Upper lobe of left lung (tissue), 4 donors: ENCODE results near the gene VAT1L.

Experiments
- EP300 ChIP-seq, 4 donors: sonication (generic); formaldehyde crosslinking; IDR thresholded peaks; one replicate each; pipeline ENCODE4 v1.5.1; 2017; ENCODE audit warnings: antibody characterized with exemption in 4 of 4, control low read depth in 2 of 4
- POLR2A ChIP-seq, 4 donors: fragments of 450-650 bp; IDR thresholded peaks; one replicate each; pipeline ENCODE4 v1.5.1; 2016 to 2017; ENCODE audit warnings: antibody characterized with exemption in 4 of 4, mild to moderate bottlenecking in 2 of 4
- POLR2AphosphoS5 ChIP-seq, 2 donors: sonication (generic); formaldehyde crosslinking; IDR thresholded peaks; one replicate each; pipeline ENCODE4 v1.5.1; 2017; ENCODE audit warnings: antibody characterized with exemption in 2 of 2
- TF ChIP-seq, protein P1 (sequence below), 6 experiments: fragments of 450-650 bp in 4 of 6; fragments of 200-600 bp in 2 of 6; sonication (generic) in 2 of 6; IDR thresholded peaks; one replicate each; pipeline ENCODE4 v1.5.1; 2016 to 2019; ENCODE audit warnings: antibody characterized with exemption in 6 of 6

DNA sequence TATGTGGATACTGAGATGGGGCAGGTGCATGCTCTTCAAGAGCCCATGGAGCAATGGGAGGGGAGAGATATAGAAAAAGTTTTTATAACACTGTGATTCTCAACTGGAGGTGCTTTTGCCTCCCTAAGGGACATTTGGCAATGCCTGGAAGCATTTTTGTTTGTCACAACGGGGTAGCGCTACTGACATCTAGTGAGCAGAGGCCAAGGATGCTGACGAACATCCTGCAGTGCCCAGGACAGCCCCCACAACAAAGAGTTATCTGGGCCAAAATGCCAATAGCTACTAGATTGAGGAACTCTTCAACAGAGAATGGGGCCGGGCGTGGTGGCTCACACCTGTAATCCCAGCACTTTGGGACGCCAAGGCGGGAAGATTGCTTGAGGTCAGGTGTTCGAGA, 166.8 kb downstream of the VAT1L start:
- TF ChIP-seq, protein P1, sequence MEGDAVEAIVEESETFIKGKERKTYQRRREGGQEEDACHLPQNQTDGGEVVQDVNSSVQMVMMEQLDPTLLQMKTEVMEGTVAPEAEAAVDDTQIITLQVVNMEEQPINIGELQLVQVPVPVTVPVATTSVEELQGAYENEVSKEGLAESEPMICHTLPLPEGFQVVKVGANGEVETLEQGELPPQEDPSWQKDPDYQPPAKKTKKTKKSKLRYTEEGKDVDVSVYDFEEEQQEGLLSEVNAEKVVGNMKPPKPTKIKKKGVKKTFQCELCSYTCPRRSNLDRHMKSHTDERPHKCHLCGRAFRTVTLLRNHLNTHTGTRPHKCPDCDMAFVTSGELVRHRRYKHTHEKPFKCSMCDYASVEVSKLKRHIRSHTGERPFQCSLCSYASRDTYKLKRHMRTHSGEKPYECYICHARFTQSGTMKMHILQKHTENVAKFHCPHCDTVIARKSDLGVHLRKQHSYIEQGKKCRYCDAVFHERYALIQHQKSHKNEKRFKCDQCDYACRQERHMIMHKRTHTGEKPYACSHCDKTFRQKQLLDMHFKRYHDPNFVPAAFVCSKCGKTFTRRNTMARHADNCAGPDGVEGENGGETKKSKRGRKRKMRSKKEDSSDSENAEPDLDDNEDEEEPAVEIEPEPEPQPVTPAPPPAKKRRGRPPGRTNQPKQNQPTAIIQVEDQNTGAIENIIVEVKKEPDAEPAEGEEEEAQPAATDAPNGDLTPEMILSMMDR (IDR thresholded peaks at IDR 0.05), result no peak
- TF ChIP-seq EP300 (IDR thresholded peaks at IDR 0.05) (no peak), POLR2AphosphoS5 (IDR thresholded peaks at IDR 0.05) (no peak), POLR2A (IDR thresholded peaks at IDR 0.05) (no peak)
